ENCODE data around the gene GOLGA6L7.

Gene GOLGA6L7

DNA sequence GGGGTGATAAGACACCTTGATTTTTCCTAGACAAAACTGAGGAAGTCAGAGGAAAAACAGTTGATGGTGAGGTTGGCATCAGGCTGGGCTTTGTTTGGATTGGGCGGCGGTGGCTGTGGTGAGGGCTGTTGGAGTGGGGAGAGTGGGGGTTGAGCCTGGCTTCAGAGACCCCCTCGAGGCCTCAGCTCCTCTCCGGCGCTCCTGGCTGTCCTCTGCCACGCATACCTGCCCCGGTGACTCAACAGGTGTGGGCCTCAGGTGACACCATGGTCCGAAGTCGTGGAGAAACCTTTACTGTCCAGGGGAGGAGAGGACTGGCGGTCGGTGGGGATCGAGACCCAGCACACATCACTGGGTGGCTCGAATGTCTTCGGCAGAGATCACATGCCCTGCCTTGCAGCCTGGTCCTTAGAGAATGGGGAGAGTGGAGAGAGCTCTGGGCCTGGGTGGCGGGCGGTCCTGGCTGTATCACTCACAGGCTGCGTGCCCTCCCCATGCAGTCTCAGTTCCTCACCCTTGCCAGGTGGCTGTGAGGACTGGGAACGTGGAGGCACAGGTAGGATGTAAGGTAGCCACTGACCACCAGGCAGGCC is 40.0 kb upstream of the GOLGA6L7 start:
- no peaks in the 10 kb centered on the region for H3K27me3 ChIP-seq (ENCODE audit: low read depth, low read length)
- no peaks in the 10 kb centered on the region for H4K20me1 ChIP-seq (ENCODE audit: insufficient read depth, low read length)
- H3K9me3 ChIP-seq (ENCODE audit: insufficient read depth, low read length), result no peaks in the 10 kb centered on the region
- peaks cover under 1% of the 10 kb centered on the region for H3K4me1 ChIP-seq (ENCODE audit: low read length)
- H2AFZ ChIP-seq (ENCODE audit: low read depth, low read length), result no peak overlapping the region
- H3K4me2 ChIP-seq (ENCODE audit: low read length), result no peak overlapping the region
- no peaks in the 10 kb centered on the region for H3K36me3 ChIP-seq (replicated peaks; ENCODE audit: low read depth, low read length)
- TF ChIP-seq EZH2phosphoT487 (IDR thresholded peaks at IDR 0.05; ENCODE audit: low read depth), result no peak
- TF ChIP-seq, protein P1, sequence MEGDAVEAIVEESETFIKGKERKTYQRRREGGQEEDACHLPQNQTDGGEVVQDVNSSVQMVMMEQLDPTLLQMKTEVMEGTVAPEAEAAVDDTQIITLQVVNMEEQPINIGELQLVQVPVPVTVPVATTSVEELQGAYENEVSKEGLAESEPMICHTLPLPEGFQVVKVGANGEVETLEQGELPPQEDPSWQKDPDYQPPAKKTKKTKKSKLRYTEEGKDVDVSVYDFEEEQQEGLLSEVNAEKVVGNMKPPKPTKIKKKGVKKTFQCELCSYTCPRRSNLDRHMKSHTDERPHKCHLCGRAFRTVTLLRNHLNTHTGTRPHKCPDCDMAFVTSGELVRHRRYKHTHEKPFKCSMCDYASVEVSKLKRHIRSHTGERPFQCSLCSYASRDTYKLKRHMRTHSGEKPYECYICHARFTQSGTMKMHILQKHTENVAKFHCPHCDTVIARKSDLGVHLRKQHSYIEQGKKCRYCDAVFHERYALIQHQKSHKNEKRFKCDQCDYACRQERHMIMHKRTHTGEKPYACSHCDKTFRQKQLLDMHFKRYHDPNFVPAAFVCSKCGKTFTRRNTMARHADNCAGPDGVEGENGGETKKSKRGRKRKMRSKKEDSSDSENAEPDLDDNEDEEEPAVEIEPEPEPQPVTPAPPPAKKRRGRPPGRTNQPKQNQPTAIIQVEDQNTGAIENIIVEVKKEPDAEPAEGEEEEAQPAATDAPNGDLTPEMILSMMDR (IDR thresholded peaks at IDR 0.05; ENCODE audit: low read depth, low read length), result no peak
- no peak overlapping the region for H3K27ac ChIP-seq (ENCODE audit: low read length)
- H3K4me3 ChIP-seq (ENCODE audit: low read length), result no peak overlapping the region
- no peak overlapping the region for H3K9ac ChIP-seq (ENCODE audit: low read length)
- no peaks in the 10 kb centered on the region for H3K79me2 ChIP-seq (ENCODE audit: low read length)

DNA sequence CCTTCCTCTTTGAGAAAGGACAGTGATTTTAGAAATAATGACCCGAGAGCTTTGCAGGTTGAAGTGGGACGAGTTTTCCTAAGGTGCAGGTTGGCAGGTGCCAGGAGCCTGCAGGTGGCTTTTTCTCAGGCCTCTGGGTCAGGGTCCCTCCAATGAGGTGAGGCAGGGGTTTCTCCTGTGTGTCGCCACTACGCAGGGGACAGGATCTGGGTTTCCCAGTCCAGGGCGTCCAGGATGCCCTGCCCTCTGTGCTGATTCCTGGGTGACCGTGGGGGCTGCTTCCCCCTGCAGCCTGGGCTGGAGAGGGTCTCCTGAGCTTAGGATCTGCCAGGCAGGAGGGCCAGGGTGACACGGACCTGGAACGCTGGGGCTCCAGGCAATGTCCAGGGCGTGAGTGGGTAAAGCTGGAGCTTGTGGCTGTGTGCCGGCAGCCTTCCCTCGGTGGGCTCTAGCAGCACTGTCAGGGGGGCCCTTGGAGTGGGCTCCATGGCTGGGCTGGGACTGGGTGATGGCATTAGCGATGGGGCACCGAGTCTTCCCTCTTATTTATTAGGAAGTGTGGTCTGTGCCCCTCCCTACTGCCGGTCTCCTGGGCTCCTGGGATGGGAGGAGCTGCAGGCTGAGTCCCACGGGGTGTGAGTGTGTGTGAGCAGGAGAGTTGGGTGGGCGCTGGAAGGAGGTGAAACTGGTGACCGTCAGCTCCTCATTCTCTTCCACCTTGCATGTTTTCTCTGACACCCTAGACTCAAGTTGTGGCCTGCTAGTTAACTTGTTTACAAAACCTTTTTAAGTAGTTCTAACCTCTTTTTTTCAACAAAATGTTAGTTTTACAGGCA is 39.1 kb upstream of the GOLGA6L7 start:
- Histone ChIP-seq H3K27ac (ENCODE audit: low read length) (no peak overlapping the region), H3K4me1 (ENCODE audit: low read length) (peaks cover 4% of the 10 kb centered on the region), H3K4me3 (ENCODE audit: low read length) (no peak overlapping the region), H3K9me3 (ENCODE audit: insufficient read depth, low read length) (no peaks in the 10 kb centered on the region), H3K4me2 (ENCODE audit: low read length) (no peak overlapping the region), H3K27me3 (ENCODE audit: low read depth, low read length) (no peaks in the 10 kb centered on the region), H4K20me1 (ENCODE audit: insufficient read depth, low read length) (no peaks in the 10 kb centered on the region), H3K36me3 (replicated peaks; ENCODE audit: low read depth, low read length) (no peaks in the 10 kb centered on the region), H2AFZ (ENCODE audit: low read depth, low read length) (no peak overlapping the region), H3K9ac (ENCODE audit: low read length) (no peak overlapping the region), H3K79me2 (ENCODE audit: low read length) (no peaks in the 10 kb centered on the region)
- TF ChIP-seq, protein P1 (IDR thresholded peaks at IDR 0.05; ENCODE audit: low read depth, low read length), result no peak
- no peak for TF ChIP-seq EZH2phosphoT487 (IDR thresholded peaks at IDR 0.05; ENCODE audit: low read depth)

DNA sequence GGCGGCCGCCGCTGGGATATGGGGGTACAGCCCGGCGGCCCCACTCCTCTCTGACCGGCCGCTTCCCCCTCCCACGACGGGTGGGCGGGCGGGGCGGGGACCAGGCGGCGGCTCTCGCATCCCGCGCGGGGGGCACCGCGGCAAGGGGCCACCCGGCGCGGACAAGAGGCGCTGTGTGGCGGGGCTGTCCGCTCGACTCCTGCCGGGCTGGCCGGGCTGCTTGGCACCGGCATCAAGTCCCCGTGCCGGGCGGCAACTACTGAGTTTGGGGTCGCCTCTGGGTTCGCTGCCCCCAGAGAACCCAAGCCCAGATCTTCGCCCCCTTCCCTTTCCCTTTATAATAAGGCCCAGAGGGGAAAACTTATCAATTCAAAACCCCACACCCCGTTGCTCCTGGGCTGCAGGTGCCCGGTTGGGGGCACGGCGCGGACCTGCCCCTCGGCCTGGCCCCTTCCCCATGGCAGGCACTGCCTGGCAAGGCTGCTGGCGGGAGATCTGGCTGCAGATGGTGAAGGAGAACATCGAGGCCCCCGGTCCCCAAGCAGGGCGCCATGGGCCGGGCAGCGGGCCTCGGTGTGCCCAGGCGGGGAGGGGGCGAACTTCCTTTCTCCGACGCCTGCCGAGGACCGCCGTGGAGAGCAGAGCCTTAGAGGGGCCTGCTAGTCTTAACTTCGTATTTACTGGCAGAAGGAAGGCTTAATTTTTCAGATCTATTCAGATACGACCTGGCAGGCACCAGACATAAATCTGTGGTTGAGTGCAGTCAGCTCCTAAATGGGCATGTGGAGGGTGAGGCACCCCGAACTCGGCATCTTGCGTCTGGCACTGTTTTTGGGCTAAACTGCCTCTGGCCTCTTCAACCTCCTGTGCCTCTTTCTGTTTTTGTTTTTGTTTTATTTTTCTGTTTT is 38.2 kb upstream of the GOLGA6L7 start:
- H3K27ac ChIP-seq (ENCODE audit: low read length), result no peak overlapping the region
- H3K4me2 ChIP-seq (ENCODE audit: low read length), result no peak overlapping the region
- H3K4me3 ChIP-seq (ENCODE audit: low read length), result no peak overlapping the region
- no peaks in the 10 kb centered on the region for H3K27me3 ChIP-seq (ENCODE audit: low read depth, low read length)
- TF ChIP-seq, protein P1 (IDR thresholded peaks at IDR 0.05; ENCODE audit: low read depth, low read length), result no peak
- TF ChIP-seq EZH2phosphoT487 (IDR thresholded peaks at IDR 0.05; ENCODE audit: low read depth), result no peak
- H2AFZ ChIP-seq (ENCODE audit: low read depth, low read length), result no peak overlapping the region
- H3K9me3 ChIP-seq (ENCODE audit: insufficient read depth, low read length), result no peaks in the 10 kb centered on the region
- H3K9ac ChIP-seq (ENCODE audit: low read length), result no peak overlapping the region
- H3K79me2 ChIP-seq (ENCODE audit: low read length), result no peaks in the 10 kb centered on the region
- H4K20me1 ChIP-seq (ENCODE audit: insufficient read depth, low read length), result no peaks in the 10 kb centered on the region
- peaks cover 5% of the 10 kb centered on the region for H3K4me1 ChIP-seq (ENCODE audit: low read length)
- no peaks in the 10 kb centered on the region for H3K36me3 ChIP-seq (replicated peaks; ENCODE audit: low read depth, low read length)
